NOMO-1 treated with DMSO at 0.1 percent for 48 hours (cell line): ENCODE data around the gene CUL3.
A peak's percentile ranks its signal among the peaks of the same experiment; 100 is the strongest.
"Not testable (repeated sequence)": the region's sequence is repeated elsewhere in the genome, so short reads cannot be mapped to it uniquely, and the experiment has no call there.

ENCODE experiments used
- DNase-seq: peaks from one replicate; lab custom pipeline; 2025; ENCODE audit not compliant: unreplicated experiment; lab: John Stamatoyannopoulos, UW

CUL3 gene

GRCh38 chr2:224545884-224546644 is 39.1 kb downstream of the CUL3 start:
- DNase-seq: no peak

- DNase-seq: no peak
These were observed 41.2 kb downstream of the CUL3 start for GRCh38 chr2:224543939-224544338.

- DNase-seq: no peak
These were observed 46.5 kb downstream of the CUL3 start for GRCh38 chr2:224538561-224539138.

GRCh38 chr2:224532931-224533330 is 52.2 kb downstream of the CUL3 start:
- no peak for DNase-seq

- no peak for DNase-seq
These were observed 52.7 kb downstream of the CUL3 start for GRCh38 chr2:224532441-224532840.

- DNase-seq: no peak
These were observed 57.0 kb downstream of the CUL3 start for GRCh38 chr2:224528171-224528570.

- no peak for DNase-seq
These were observed 59.4 kb downstream of the CUL3 start for GRCh38 chr2:224525774-224526173.

GRCh38 chr2:224524657-224525056 is 60.5 kb downstream of the CUL3 start:
- DNase-seq: no peak

GRCh38 chr2:224523626-224524577 is 61.3 kb downstream of the CUL3 start:
- DNase-seq: no peak

- DNase-seq: not testable (repeated sequence)
These were observed 62.7 kb downstream of the CUL3 start for GRCh38 chr2:224522483-224522882.

GRCh38 chr2:224520064-224520463 is 65.1 kb downstream of the CUL3 start:
- peak; percentile 63 for DNase-seq

- no peak for DNase-seq
These were observed 66.2 kb downstream of the CUL3 start for GRCh38 chr2:224518806-224519580.

- DNase-seq: peak; percentile 89
These were observed 67.2 kb downstream of the CUL3 start for GRCh38 chr2:224517963-224518362.

- DNase-seq: not testable (repeated sequence)
These were observed 68.8 kb downstream of the CUL3 start for GRCh38 chr2:224516393-224516792.

GRCh38 chr2:224513991-224514390 is 71.2 kb downstream of the CUL3 start:
- DNase-seq: no peak

GRCh38 chr2:224507789-224508188 is 77.4 kb downstream of the CUL3 start:
- DNase-seq: no peak

- DNase-seq: no peak
These were observed 78.7 kb downstream of the CUL3 start for GRCh38 chr2:224506494-224506893.

GRCh38 chr2:224498991-224499390 is 86.2 kb downstream of the CUL3 start:
- no peak for DNase-seq

GRCh38 chr2:224492531-224492930 is 92.6 kb downstream of the CUL3 start:
- no peak for DNase-seq

- not testable (repeated sequence) for DNase-seq
These were observed 97.2 kb downstream of the CUL3 start for GRCh38 chr2:224487940-224488339.
